ENCODE measurements around the gene SECISBP2. TPM values are rescaled to one million over a fixed set of nuclear protein-coding genes. Genes with fewer than 3 reads are reported as not detected.
A peak's percentile ranks its signal among the peaks of the same experiment; 100 is the strongest.

Gene SECISBP2
- total and polyA plus RNA-seq, 2 of the 13 experiments (the other 11 are each of a cell fraction or from before 2014, with no cell fraction given): 32.4 to 38.0 TPM

- no peak for TF ChIP-seq DMTF1 (CRISPR knock-in tag; IDR thresholded peaks at IDR 0.05)
- peak; percentile 93 for TF ChIP-seq ZNF776 (CRISPR knock-in tag; IDR thresholded peaks at IDR 0.05)
- peak; percentile 83 for TF ChIP-seq BRF2 (CRISPR knock-in tag; IDR thresholded peaks at IDR 0.05)
- peak; percentile 86 for TF ChIP-seq SRY (CRISPR knock-in tag; IDR thresholded peaks at IDR 0.05)
- 0 out of 2 replicates have a peak, but pooled peaks have one; percentile 20 for TF ChIP-seq MLLT10 (CRISPR knock-in tag; IDR thresholded peaks at IDR 0.05)
- TF ChIP-seq SRSF9 (IDR thresholded peaks at IDR 0.05; ENCODE audit: borderline replicate concordance, insufficient read depth, low read depth, low read length, poor library complexity, severe bottlenecking): no peak
- TF ChIP-seq DNMT3B (CRISPR knock-in tag; conservative IDR thresholded peaks at IDR 0.05): peak; percentile 61; the same call in 1 of the 2 replicates
- TF ChIP-seq RELA (CRISPR knock-in tag; IDR thresholded peaks at IDR 0.05): no peak
- peak; percentile 42; the same call in 1 of the 2 replicates for TF ChIP-seq TSC22D2 (CRISPR knock-in tag; IDR thresholded peaks at IDR 0.05; ENCODE audit: borderline replicate concordance)
- no peak; the same call in 1 of the 2 replicates for TF ChIP-seq FOXJ3 (CRISPR knock-in tag; IDR thresholded peaks at IDR 0.05; ENCODE audit: borderline replicate concordance)
- no peak for TF ChIP-seq RERE (CRISPR knock-in tag; IDR thresholded peaks at IDR 0.05; ENCODE audit: low read depth)
Measured at GRCh38 chr9:89318123-89319014, at the start of gene SECISBP2 (continued).
